Measurements from ENCODE around the gene INTS11.

INTS11 gene

GRCh38 chr1:1357871-1358432, 33.5 kb upstream of the INTS11 start:
- no peak for FAIRE-seq

GRCh38 chr1:1356796-1357401, 32.4 kb upstream of the INTS11 start:
- FAIRE-seq: no peak

GRCh38 chr1:1356166-1356795, 31.8 kb upstream of the INTS11 start:
- FAIRE-seq: no peak

- FAIRE-seq: no peak
These were observed 31.0 kb upstream of the INTS11 start for GRCh38 chr1:1355416-1355815.

- no peak for FAIRE-seq
These were observed 30.1 kb upstream of the INTS11 start for GRCh38 chr1:1354271-1355247.

- no peak for FAIRE-seq
These were observed 29.1 kb upstream of the INTS11 start for GRCh38 chr1:1353389-1354151.

GRCh38 chr1:1352786-1353388, 28.4 kb upstream of the INTS11 start:
- no peak for FAIRE-seq

GRCh38 chr1:1351511-1352427, 27.3 kb upstream of the INTS11 start:
- no peak for FAIRE-seq

- FAIRE-seq: no peak
These were observed 25.0 kb upstream of the INTS11 start, which contains the start of gene DVL1 for GRCh38 chr1:1349256-1350012. DVL1 (minus strand) TSS chr1:1349418; CDS start chr1:1349065, 353 bp downstream.

GRCh38 chr1:1348420-1349255, 24.2 kb upstream of the INTS11 start:
- no peak for FAIRE-seq

GRCh38 chr1:1347663-1348419, 23.4 kb upstream of the INTS11 start:
- FAIRE-seq: no peak

- no peak for FAIRE-seq
These were observed 22.7 kb upstream of the INTS11 start for GRCh38 chr1:1347026-1347595.

- FAIRE-seq: no peak
These were observed 22.0 kb upstream of the INTS11 start for GRCh38 chr1:1346501-1346890.

GRCh38 chr1:1345860-1346500, 21.5 kb upstream of the INTS11 start:
- no peak for FAIRE-seq

- FAIRE-seq: no peak
These were observed 20.9 kb upstream of the INTS11 start for GRCh38 chr1:1345384-1345783.

- FAIRE-seq: no peak
These were observed 20.3 kb upstream of the INTS11 start for GRCh38 chr1:1344655-1345361.
